Uterus (tissue), 4 donors: Measurements from ENCODE around the gene PHAF1. TPM values are rescaled to one million over a fixed set of nuclear protein-coding genes. Genes with fewer than 3 reads are reported as not detected.

Experiments
- DNase-seq, 2 donors: peaks; one replicate each; pipeline ENCODE4 v3.0.0-alpha.2; 2019 to 2020
- H3K27ac ChIP-seq, 2 donors: fragments of 200-600 bp; sonication (generic); 1 replicate in 1 of 2; 2 replicates in 1 of 2; pipeline ENCODE4 v1.5.1; 2016 to 2018
- H3K27me3 ChIP-seq, 2 donors: fragments of 200-600 bp; sonication (generic); one replicate each; pipeline ENCODE4 v1.5.1; 2018 to 2019; ENCODE audit warnings: control low read depth in 1 of 2
- H3K36me3 ChIP-seq, 2 donors: fragments of 200-600 bp; sonication (generic); one replicate each; pipeline ENCODE4 v1.5.1; 2019; ENCODE audit warnings: control low read depth in 1 of 2
- H3K4me1 ChIP-seq, 2 donors: fragments of 200-600 bp; sonication (generic); one replicate each; pipeline ENCODE4 v1.5.1; 2018 to 2019; ENCODE audit warnings: control low read depth in 1 of 2
- H3K4me3 ChIP-seq, 2 donors: fragments of 200-600 bp; sonication (generic); 1 replicate in 1 of 2; 2 replicates in 1 of 2; pipeline ENCODE4 v1.5.1; 2018 to 2019; ENCODE audit warnings: mild to moderate bottlenecking in 1 of 2
- H3K9me3 ChIP-seq, 2 donors: fragments of 200-600 bp; sonication (generic); one replicate each; pipeline ENCODE4 v1.5.1; 2019; ENCODE audit warnings: control low read depth in 1 of 2
- CTCF ChIP-seq, 4 experiments: fragments of 200-600 bp in 2 of 4; fragments of 450-650 bp in 2 of 4; sonication (generic) in 2 of 4; IDR thresholded peaks; one replicate each; pipeline ENCODE4 v1.5.1; 2016 to 2019; ENCODE audit warnings: antibody characterized with exemption in 4 of 4, mild to moderate bottlenecking in 2 of 4, moderate library complexity in 1 of 4
- POLR2A ChIP-seq, 2 donors: fragments of 450-650 bp; IDR thresholded peaks; one replicate each; pipeline ENCODE4 v1.6.1; 2016; ENCODE audit warnings: antibody characterized with exemption in 2 of 2, mild to moderate bottlenecking in 1 of 2, moderate library complexity in 1 of 2
- intact Hi-C: fragments of 100-400 bp; cut with DNase I; formaldehyde crosslinking; loops from one replicate; pipeline ENCODE4 v1.15.1; 2023; ENCODE audit warnings: low total_unique reads
- total RNA-seq, 4 donors: library from RNA; depleted of rRNA in 3 of 4; stranded (reverse); fragments of >200 nt in 3 of 4; gene quantifications; one replicate each; pipeline versions ENCODE4 v1.1.0 to v1.2.4, GENCODE V29; 2014 to 2023
- donor health status: DM: yes; HTN: yes; CAD: no.

Gene PHAF1
- total RNA-seq, 4 donors from 2014 or later = 12.3 to 27.1 (median 21.1) TPM

GRCh38 chr16:67104845-67105244 is 4.9 kb upstream of the PHAF1 start:
- Histone ChIP-seq H3K4me3 (no peak overlapping the region), H3K27ac (no peak overlapping the region), H3K4me1 (no peaks in the 10 kb centered on the region), H3K36me3 (no peaks in the 10 kb centered on the region), H3K9me3 (no peaks in the 10 kb centered on the region), H3K27me3 (no peaks in the 10 kb centered on the region)
- TF ChIP-seq POLR2A (IDR thresholded peaks at IDR 0.05) (no peak), CTCF (IDR thresholded peaks at IDR 0.05) (no peak)
- DNase-seq = no peak
- intact Hi-C loops = no loop called here

- DNase-seq = no peak
- intact Hi-C loops = no loop called here
- no peaks in the 10 kb centered on the region for H3K36me3 ChIP-seq
- peaks cover 0 to under 1% of the 10 kb centered on the region in 2 donors for H3K4me1 ChIP-seq
- no peak overlapping the region for H3K27ac ChIP-seq
- H3K4me3 ChIP-seq = no peak overlapping the region
- H3K9me3 ChIP-seq = no peaks in the 10 kb centered on the region
- H3K27me3 ChIP-seq = no peaks in the 10 kb centered on the region
- no peak for TF ChIP-seq CTCF (IDR thresholded peaks at IDR 0.05)
- TF ChIP-seq POLR2A (IDR thresholded peaks at IDR 0.05) = no peak
Observed at GRCh38 chr16:67105246-67105645, 4.5 kb upstream of the PHAF1 start.

- Histone ChIP-seq H3K27me3 (no peaks in the 10 kb centered on the region), H3K4me1 (peaks cover 0 to 7% of the 10 kb centered on the region in 2 donors), H3K4me3 (no peak overlapping the region), H3K36me3 (no peaks in the 10 kb centered on the region), H3K9me3 (no peaks in the 10 kb centered on the region), H3K27ac (no peak overlapping the region)
- TF ChIP-seq CTCF (IDR thresholded peaks at IDR 0.05) (no peak), POLR2A (IDR thresholded peaks at IDR 0.05) (no peak)
- no peak for DNase-seq
- intact Hi-C loops = no loop called here
Observed at GRCh38 chr16:67105881-67106280, 3.9 kb upstream of the PHAF1 start.

- no peaks in the 10 kb centered on the region for H3K9me3 ChIP-seq
- intact Hi-C loops = no loop called here
- H3K27me3 ChIP-seq = no peaks in the 10 kb centered on the region
- H3K27ac ChIP-seq = no peak overlapping the region
- no peak for DNase-seq
- no peak overlapping the region for H3K4me3 ChIP-seq
- no peak for TF ChIP-seq POLR2A (IDR thresholded peaks at IDR 0.05)
- no peak for TF ChIP-seq CTCF (IDR thresholded peaks at IDR 0.05)
- H3K36me3 ChIP-seq = no peaks in the 10 kb centered on the region
- peaks cover 0 to 8% of the 10 kb centered on the region in 2 donors for H3K4me1 ChIP-seq
Observed at GRCh38 chr16:67108489-67108888, 1.3 kb upstream of the PHAF1 start.

GRCh38 chr16:67108931-67109406 is 772 bp upstream of the PHAF1 start:
- Histone ChIP-seq H3K4me1 (peaks cover 0 to 8% of the 10 kb centered on the region in 2 donors), H3K9me3 (no peaks in the 10 kb centered on the region), H3K27me3 (no peaks in the 10 kb centered on the region), H3K36me3 (no peaks in the 10 kb centered on the region), H3K27ac (peak overlapping the region; percentile 76 to 80), H3K4me3 (peak overlapping the region; percentile 80 to 82)
- no peak for TF ChIP-seq POLR2A (IDR thresholded peaks at IDR 0.05)
- TF ChIP-seq CTCF (IDR thresholded peaks at IDR 0.05) = no peak
- no peak for DNase-seq
- intact Hi-C loops = no loop called here
